Measurements from ENCODE around the gene FBLIM1.

The FBLIM1 gene

GRCh38 chr1:15730936-15731335 is 27.7 kb upstream of the FBLIM1 start:
- in situ Hi-C loops (cut with MboI; ENCODE audit: low sequenced_read_pairs): no loop called here

- in situ Hi-C loops (cut with MboI; ENCODE audit: low sequenced_read_pairs): no loop called here
Measured at GRCh38 chr1:15731735-15732685, 26.6 kb upstream of the FBLIM1 start.

- in situ Hi-C loops (cut with MboI; ENCODE audit: low sequenced_read_pairs): no loop called here
Measured at GRCh38 chr1:15732686-15733081, 25.9 kb upstream of the FBLIM1 start.

- in situ Hi-C loops (cut with MboI; ENCODE audit: low sequenced_read_pairs): no loop called here
Measured at GRCh38 chr1:15733218-15733725, 25.3 kb upstream of the FBLIM1 start.

GRCh38 chr1:15733726-15734226 is 24.8 kb upstream of the FBLIM1 start:
- in situ Hi-C loops (cut with MboI; ENCODE audit: low sequenced_read_pairs): no loop called here

GRCh38 chr1:15734296-15734695 is 24.3 kb upstream of the FBLIM1 start:
- in situ Hi-C loops (cut with MboI; ENCODE audit: low sequenced_read_pairs): no loop called here

GRCh38 chr1:15734901-15735300 is 23.7 kb upstream of the FBLIM1 start:
- in situ Hi-C loops (cut with MboI; ENCODE audit: low sequenced_read_pairs): no loop called here

- in situ Hi-C loops (cut with MboI; ENCODE audit: low sequenced_read_pairs): no loop called here
Measured at GRCh38 chr1:15735304-15736037, 23.1 kb upstream of the FBLIM1 start.

GRCh38 chr1:15736038-15736891 is 22.3 kb upstream of the FBLIM1 start, which contains the start of gene SLC25A34:
TSS of gene SLC25A34 (plus strand) at chr1:15736258. CDS start at chr1:15736486, 228 bp downstream.
- in situ Hi-C loops (cut with MboI; ENCODE audit: low sequenced_read_pairs): no loop called here

GRCh38 chr1:15736892-15737261 is 21.7 kb upstream of the FBLIM1 start:
- in situ Hi-C loops (cut with MboI; ENCODE audit: low sequenced_read_pairs): no loop called here

GRCh38 chr1:15737324-15738319 is 21.0 kb upstream of the FBLIM1 start:
- in situ Hi-C loops (cut with MboI; ENCODE audit: low sequenced_read_pairs): no loop called here

- in situ Hi-C loops (cut with MboI; ENCODE audit: low sequenced_read_pairs): no loop called here
Measured at GRCh38 chr1:15738416-15739113, 20.0 kb upstream of the FBLIM1 start.

GRCh38 chr1:15739259-15739658 is 19.3 kb upstream of the FBLIM1 start:
- in situ Hi-C loops (cut with MboI; ENCODE audit: low sequenced_read_pairs): no loop called here

- in situ Hi-C loops (cut with MboI; ENCODE audit: low sequenced_read_pairs): no loop called here
Measured at GRCh38 chr1:15739745-15740144, 18.9 kb upstream of the FBLIM1 start.

GRCh38 chr1:15740924-15741850 is 17.4 kb upstream of the FBLIM1 start:
- in situ Hi-C loops (cut with MboI; ENCODE audit: low sequenced_read_pairs): no loop called here

- in situ Hi-C loops (cut with MboI; ENCODE audit: low sequenced_read_pairs): no loop called here
Measured at GRCh38 chr1:15742339-15742801, 16.2 kb upstream of the FBLIM1 start, which contains the start of gene TMEM82. TSS of gene TMEM82 (plus strand) at chr1:15742499. CDS start at chr1:15742560, 61 bp downstream.

- in situ Hi-C loops (cut with MboI; ENCODE audit: low sequenced_read_pairs): no loop called here
Measured at GRCh38 chr1:15744122-15744679, 14.4 kb upstream of the FBLIM1 start.
